ENCODE measurements around the gene ALOX5AP.

The ALOX5AP gene

DNA sequence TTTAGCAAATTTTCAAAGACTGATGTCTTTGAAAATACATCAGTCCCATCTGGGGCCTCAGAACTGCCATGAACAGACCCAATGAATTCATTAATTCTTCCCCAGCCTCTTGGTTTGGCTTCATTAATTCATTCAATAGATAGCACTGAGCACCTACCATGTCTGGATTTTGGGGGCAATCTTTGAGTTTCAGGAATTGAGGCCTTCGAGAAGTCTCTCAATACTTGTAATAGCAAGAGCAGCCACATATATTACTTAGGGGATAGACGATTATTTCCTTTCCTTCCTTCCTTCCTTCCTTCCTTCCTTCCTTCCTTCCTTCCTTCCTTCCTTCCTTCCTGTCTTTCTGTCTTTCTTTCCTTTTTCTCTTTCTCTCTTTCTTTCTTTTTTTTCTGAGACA, 64.8 kb downstream of the ALOX5AP start:
- no peak for DNase-seq

GRCh38 chr13:30802501-30802900, 67.2 kb downstream of the ALOX5AP start:
- DNase-seq: no peak

- DNase-seq: peak; percentile 80
These were observed 67.7 kb downstream of the ALOX5AP start for GRCh38 chr13:30802953-30803478.

DNA sequence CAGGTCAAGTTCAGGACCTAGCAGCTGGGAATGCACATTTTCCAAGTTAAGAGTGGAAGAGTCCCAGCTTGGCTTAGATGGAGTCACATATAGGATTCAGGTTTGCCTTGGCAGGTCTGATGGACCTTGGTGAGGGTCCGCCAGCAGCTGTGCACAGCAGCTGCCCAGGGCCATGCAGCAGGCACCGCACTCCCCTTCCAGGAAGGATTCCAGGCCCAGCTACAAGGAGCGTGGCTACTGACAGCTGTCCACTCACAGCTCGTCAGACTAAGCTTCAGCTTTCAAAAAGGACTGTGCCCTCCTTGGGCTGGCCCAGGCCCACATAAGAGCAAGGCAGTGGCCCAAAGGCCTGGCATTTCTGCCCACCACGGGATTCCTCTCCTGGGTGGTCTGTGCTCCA, 68.4 kb downstream of the ALOX5AP start:
- no peak for DNase-seq

DNA sequence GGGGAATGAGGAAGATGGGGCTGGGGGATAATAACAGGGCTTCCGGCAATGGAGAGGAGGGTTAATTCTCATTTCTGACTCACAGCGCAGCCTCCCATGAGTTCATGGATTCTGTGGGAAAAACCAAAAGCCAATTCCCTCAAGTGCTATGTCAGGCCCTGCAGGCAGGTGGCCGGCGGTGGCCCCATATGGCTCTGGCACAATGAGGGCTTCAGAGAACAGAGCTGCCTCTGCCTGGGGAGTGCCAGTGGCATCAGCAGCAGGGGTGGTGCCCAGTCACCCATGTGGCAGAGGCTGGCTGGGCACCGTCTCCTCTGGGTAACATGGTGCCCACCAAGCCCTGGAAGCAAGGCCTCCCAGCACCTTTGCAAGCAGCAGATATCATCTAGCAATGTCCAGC, 69.1 kb downstream of the ALOX5AP start:
- DNase-seq: no peak

DNA sequence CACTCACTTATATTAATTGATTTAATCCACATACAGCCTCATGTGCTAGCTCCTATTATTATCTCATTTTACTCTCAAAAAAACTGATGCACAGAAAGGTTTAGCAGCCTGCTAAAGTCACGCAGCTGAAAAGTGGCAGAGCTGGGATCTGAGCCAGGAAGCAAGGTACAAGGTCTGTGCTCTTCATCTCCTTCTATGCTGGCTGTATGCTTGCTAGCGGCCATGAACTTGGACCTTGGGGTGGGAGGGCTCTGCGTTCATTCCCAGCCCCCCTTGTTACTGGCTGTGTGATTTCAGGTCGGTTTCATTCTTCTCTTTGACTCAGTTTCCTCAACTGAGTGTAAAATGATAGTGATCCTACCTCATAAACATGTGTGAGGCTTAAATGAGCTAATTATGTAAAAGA, 69.8 kb downstream of the ALOX5AP start:
- DNase-seq: no peak

GRCh38 chr13:30805603-30806011, 70.3 kb downstream of the ALOX5AP start:
- no peak for DNase-seq

GRCh38 chr13:30806784-30807183, 71.4 kb downstream of the ALOX5AP start:
- DNase-seq: no peak

DNA sequence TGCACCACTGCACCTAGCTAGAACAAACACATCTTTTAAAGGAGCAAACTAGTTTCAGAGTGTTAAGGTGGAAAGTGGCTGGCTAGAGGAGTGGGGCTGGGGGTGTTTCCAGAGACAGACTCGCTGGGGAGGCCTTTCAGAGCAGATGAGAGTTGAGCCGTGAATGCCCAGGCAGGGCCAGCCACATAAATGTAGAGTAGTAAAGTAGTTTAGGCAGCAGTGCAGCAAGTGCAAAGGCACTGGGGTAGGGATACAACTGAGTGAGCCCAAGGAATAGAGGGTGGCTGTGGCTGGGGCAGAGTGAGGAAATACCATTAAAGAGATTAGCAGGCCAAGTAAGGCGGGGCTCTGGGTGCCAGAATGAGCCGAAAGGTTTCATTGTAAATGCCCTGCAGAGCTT, 72.0 kb downstream of the ALOX5AP start:
- no peak for DNase-seq

DNA sequence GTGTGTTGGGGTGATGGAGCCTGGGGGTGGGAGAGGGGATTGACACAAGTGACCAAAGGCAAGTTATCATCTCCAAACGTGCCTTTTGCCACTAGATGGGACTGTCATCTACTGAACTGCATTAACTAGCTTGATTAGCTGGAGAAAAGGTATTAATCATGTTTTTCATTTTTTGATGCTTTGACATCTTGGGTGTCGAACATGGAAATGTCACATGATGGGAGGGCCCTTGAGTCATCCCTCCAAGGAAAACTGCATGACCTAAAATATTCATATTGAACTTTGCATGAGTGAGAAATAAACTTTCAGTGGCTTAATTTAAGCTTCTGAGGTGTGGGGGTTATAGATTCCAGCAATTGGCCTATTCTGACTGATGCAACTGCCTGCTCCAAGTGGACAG, 73.3 kb downstream of the ALOX5AP start:
- no peak for DNase-seq

- DNase-seq: no peak
These were observed 74.4 kb downstream of the ALOX5AP start for GRCh38 chr13:30809787-30810186.

GRCh38 chr13:30810261-30810701, 74.9 kb downstream of the ALOX5AP start:
- no peak for DNase-seq

- DNase-seq: no peak
These were observed 75.5 kb downstream of the ALOX5AP start for GRCh38 chr13:30810801-30811200.
